K562 (cell line): ENCODE results near the gene ODF2. TPM values are rescaled to one million over a fixed set of nuclear protein-coding genes. Genes with fewer than 3 reads are reported as not detected.

ENCODE experiments used
- CBFA2T2 ChIP-seq: fragments of 450-650 bp; conservative IDR thresholded peaks from 2 replicates; pipeline ENCODE4 v1.6.1; 2017; ENCODE audit warnings: mild to moderate bottlenecking
- DIDO1 ChIP-seq: fragments of 450-650 bp; IDR thresholded peaks from 2 replicates; pipeline ENCODE4 v1.6.1; 2016; ENCODE audit warnings: low read depth, missing biosample characterization, missing genetic modification characterization
- ETS2 ChIP-seq: IDR thresholded peaks from 2 replicates; pipeline ENCODE4 v1.6.1; 2016; ENCODE audit warnings: borderline replicate concordance, missing genetic modification characterization, mild to moderate bottlenecking, moderate library complexity, missing compliant biosample characterization; ENCODE audit not compliant: poor library complexity, severe bottlenecking
- GABPB1 ChIP-seq: sonication (generic); formaldehyde crosslinking; IDR thresholded peaks from 2 replicates; pipeline ENCODE4 v1.8.0; 2022; ENCODE audit warnings: mild to moderate bottlenecking, missing genetic modification reagents
- MAX ChIP-seq: sonication (generic); formaldehyde crosslinking; IDR thresholded peaks from 2 replicates; pipeline ENCODE4 v1.9.0; 2022; ENCODE audit warnings: mild to moderate bottlenecking, missing genetic modification reagents
- MCM3 ChIP-seq: fragments of 450-650 bp; IDR thresholded peaks from 2 replicates; pipeline ENCODE4 v1.6.1; 2016
- POLR2AphosphoS2 ChIP-seq: IDR thresholded peaks from 2 replicates; pipeline ENCODE4 v1.6.1; 2012; ENCODE audit warnings: low read length, improper control_type of control experiment
- POLR2G ChIP-seq: fragments of 200-400 bp; formaldehyde crosslinking; IDR thresholded peaks from 2 replicates; pipeline ENCODE4 v1.6.1; 2017; ENCODE audit warnings: low read depth, mild to moderate bottlenecking, antibody characterized with exemption, low read length, moderate library complexity
- PRDM10 ChIP-seq: fragments of 450-650 bp; IDR thresholded peaks from 2 replicates; pipeline ENCODE4 v1.6.1; 2018; ENCODE audit not compliant: partially characterized antibody
- UBTF ChIP-seq, 2 experiments: IDR thresholded peaks; 2 replicates each; pipeline ENCODE4 v1.6.1; 2012; ENCODE audit warnings: improper control_type of control experiment in 2 of 2, low read depth in 2 of 2, low read length in 2 of 2, borderline replicate concordance in 1 of 2
- ZNF263 ChIP-seq: sonication (generic); formaldehyde crosslinking; IDR thresholded peaks from 2 replicates; pipeline ENCODE4 v1.8.0; 2022; ENCODE audit warnings: mild to moderate bottlenecking, missing genetic modification reagents, borderline replicate concordance
- ZNF639 ChIP-seq, 2 experiments: fragments of 200-800 bp in 1 of 2; sonication (Bioruptor generic) in 1 of 2; sonication (generic) in 1 of 2; formaldehyde crosslinking in 1 of 2; IDR thresholded peaks in 1 of 2; conservative IDR thresholded peaks in 1 of 2; 2 replicates each; pipeline versions ENCODE4 v1.5.0 to v1.6.1; 2016 to 2020; ENCODE audit warnings: missing compliant biosample characterization in 1 of 2, missing genetic modification characterization in 1 of 2, missing genetic modification reagents in 1 of 2
- ZNF75A ChIP-seq: fragments of 450-650 bp; formaldehyde crosslinking; IDR thresholded peaks from 2 replicates; pipeline ENCODE4 v1.4.0; 2020; ENCODE audit warnings: mild to moderate bottlenecking
- polyA plus RNA-seq, 8 experiments: library from polyadenylated mRNA; depleted of rRNA in 4 of 8; stranded (reverse) in 5 of 8; unstranded in 3 of 8; fragments of >200 nt; fragmentation: Nextera tagmentation in 2 of 8; fragmentation: Illumina TruSeq in 1 of 8; extraction: Ambion mirVana in 2 of 8; extraction: Trizol in 1 of 8; gene quantifications; 2 replicates each; pipeline versions ENCODE4 v1.2.1 to v1.2.3, GENCODE V29; 2011 to 2014; ENCODE audit warnings: inconsistent platforms in 1 of 8, missing spikeins in 1 of 8
- total RNA-seq, 7 experiments: library from RNA; depleted of rRNA in 6 of 7; stranded (reverse); fragments of >200 nt in 6 of 7; fragmentation: Illumina TruSeq in 2 of 7; extraction: Trizol in 2 of 7; gene quantifications; 2 replicates each; pipeline versions ENCODE4 v1.2.1 to v1.2.3, GENCODE V29; 2011 to 2021; ENCODE audit warnings: low replicate concordance in 1 of 7
- TF ChIP-seq, protein P1 (sequence below): IDR thresholded peaks from 2 replicates; pipeline ENCODE4 v1.6.1; 2011; ENCODE audit not compliant: insufficient read length; ENCODE audit errors: extremely low read depth

ODF2 gene
- total and polyA plus RNA-seq, 9 of the 15 experiments (the other 6 are each of a cell fraction or from before 2014, with no cell fraction given) = 16.5 to 83.2 (median 69.7) TPM

- TF ChIP-seq ZNF639 (CRISPR knock-in tag; conservative IDR thresholded peaks at IDR 0.05 in 1 of 2, IDR thresholded peaks at IDR 0.05 in 1 of 2) (peak in 1 of 2 experiments; percentile 71; a peak in 1 of 4 replicates), MCM3 (no peak), POLR2G (peak; percentile 91), PRDM10 (peak; percentile 60), UBTF (IDR thresholded peaks at IDR 0.05; ENCODE audit: borderline replicate concordance in 1 of 2, low read depth in 2 of 2, low read length in 2 of 2) (peak in 1 of 2 experiments; percentile 33; a peak in 1 of 4 replicates), GABPB1 (CRISPR knock-in tag) (peak; percentile 82), POLR2AphosphoS2 (no peak), ZNF263 (CRISPR knock-in tag) (no peak), DIDO1 (tag) (no peak), ZNF75A (CRISPR knock-in tag) (no peak), CBFA2T2 (peak; percentile 25; the same call in 1 of the 2 replicates), ETS2 (tag) (no peak), MAX (peak; percentile 95)
- TF ChIP-seq, protein P1, sequence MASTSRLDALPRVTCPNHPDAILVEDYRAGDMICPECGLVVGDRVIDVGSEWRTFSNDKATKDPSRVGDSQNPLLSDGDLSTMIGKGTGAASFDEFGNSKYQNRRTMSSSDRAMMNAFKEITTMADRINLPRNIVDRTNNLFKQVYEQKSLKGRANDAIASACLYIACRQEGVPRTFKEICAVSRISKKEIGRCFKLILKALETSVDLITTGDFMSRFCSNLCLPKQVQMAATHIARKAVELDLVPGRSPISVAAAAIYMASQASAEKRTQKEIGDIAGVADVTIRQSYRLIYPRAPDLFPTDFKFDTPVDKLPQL = no peak
Measured at GRCh38 chr9:128428644-128429512, 26.9 kb upstream of the ODF2 start (continued).
